A673 (cell line): Measurements from ENCODE around the gene FHIT.

Source experiments
- CTCF ChIP-seq: fragments of 300-800, 200-600 bp; sonication (generic); conservative IDR thresholded peaks from 2 replicates; pipeline ENCODE4 v1.5.1; 2017; ENCODE audit warnings: low read depth, mild to moderate bottlenecking, antibody characterized with exemption, low read length, moderate library complexity, mixed read lengths
- EZH2 ChIP-seq: fragments of 200-600 bp; sonication (generic); IDR thresholded peaks from 2 replicates; pipeline ENCODE4 v1.6.1; 2017; ENCODE audit warnings: borderline replicate concordance, low read depth, mild to moderate bottlenecking, mixed read lengths, antibody characterized with exemption, low read length; ENCODE audit not compliant: poor library complexity, severe bottlenecking

- no peak for TF ChIP-seq CTCF
- no peak for TF ChIP-seq EZH2
Observed at GRCh38 chr3:60135474-60135873, 1115.8 kb downstream of the FHIT start.
